Activated CD4-positive, alpha-beta T cell treated with anti-CD3 and anti-CD28 coated beads, Interleukin-2, amount 10 ng/mL, durations not matched to agents 7 days and 5 days (primary cell): ENCODE data around the gene COL6A3. TPM values are rescaled to one million over a fixed set of nuclear protein-coding genes. Genes with fewer than 3 reads are reported as not detected.

Experiments used
- CTCF ChIA-PET: fragments of 350-600 bp; sonication (Branson Sonifier 250); formaldehyde crosslinking; loops from one replicate; lab custom pipeline; 2021; ENCODE audit warnings: antibody characterized with exemption; lab: Charles Lee
- POLR2A ChIA-PET: fragments of 350-600 bp; sonication (Branson Sonifier 250); formaldehyde crosslinking; loops from one replicate; lab custom pipeline; 2021; ENCODE audit warnings: antibody characterized with exemption; lab: Charles Lee
- DNase-seq: peaks from one replicate; pipeline ENCODE4 v3.0.0-alpha.2; 2020
- H3K27ac Mint-ChIP-seq: one replicate; pipeline ENCODE4 v1.8.0; 2021; ENCODE audit warnings: mild to moderate bottlenecking, moderate library complexity, mixed read lengths
- H3K27me3 Mint-ChIP-seq: one replicate; pipeline ENCODE4 v1.8.0; 2021; ENCODE audit warnings: mixed read lengths
- H3K36me3 Mint-ChIP-seq: one replicate; pipeline ENCODE4 v1.8.0; 2021; ENCODE audit warnings: low read depth, mixed read lengths
- H3K4me1 Mint-ChIP-seq: one replicate; pipeline ENCODE4 v1.8.0; 2021; ENCODE audit warnings: mixed read lengths
- H3K4me3 Mint-ChIP-seq: one replicate; pipeline ENCODE4 v1.8.0; 2021; ENCODE audit warnings: mild to moderate bottlenecking, moderate library complexity, mixed read lengths
- H3K9me3 Mint-ChIP-seq: one replicate; pipeline ENCODE4 v1.8.0; 2021; ENCODE audit warnings: mixed read lengths
- total RNA-seq, 2 experiments: library from RNA; stranded (reverse); gene quantifications; one replicate each; pipeline ENCODE4 v1.2.3, GENCODE V29; 2021

Gene COL6A3
- total RNA-seq, 2 experiments from 2014 or later, result 0.87 to 0.92 TPM

GRCh38 chr2:237450583-237450982 is 36.6 kb upstream of the COL6A3 start:
- H3K4me3 Mint-ChIP-seq, result no peak overlapping the region
- no peaks in the 10 kb centered on the region for H3K4me1 Mint-ChIP-seq
- no peak for DNase-seq
- no peak overlapping the region for H3K27ac Mint-ChIP-seq
- CTCF ChIA-PET, result interaction anchor here (1.1 kb wide), 1 partner anchor 29 kb away, joined by 4 read pairs; no protein-coding TSS in a partner anchor
- no peaks in the 10 kb centered on the region for H3K27me3 Mint-ChIP-seq
- H3K36me3 Mint-ChIP-seq, result no peaks in the 10 kb centered on the region
- H3K9me3 Mint-ChIP-seq, result peaks cover 5% of the 10 kb centered on the region
- POLR2A ChIA-PET, result interaction anchor here (0.6 kb wide), 1 partner anchor 42 kb away, joined by 7 read pairs; no protein-coding TSS in a partner anchor

GRCh38 chr2:237450108-237450507 is 36.1 kb upstream of the COL6A3 start:
- H3K4me3 Mint-ChIP-seq, result no peak overlapping the region
- no peak for DNase-seq
- no peaks in the 10 kb centered on the region for H3K27me3 Mint-ChIP-seq
- ChIA-PET CTCF (interaction anchor here (1.1 kb wide), 1 partner anchor 28 kb away, joined by 4 read pairs; no protein-coding TSS in a partner anchor), POLR2A (no interaction called here)
- H3K36me3 Mint-ChIP-seq, result no peaks in the 10 kb centered on the region
- peaks cover 3% of the 10 kb centered on the region for H3K9me3 Mint-ChIP-seq
- no peak overlapping the region for H3K27ac Mint-ChIP-seq
- no peaks in the 10 kb centered on the region for H3K4me1 Mint-ChIP-seq

DNA sequence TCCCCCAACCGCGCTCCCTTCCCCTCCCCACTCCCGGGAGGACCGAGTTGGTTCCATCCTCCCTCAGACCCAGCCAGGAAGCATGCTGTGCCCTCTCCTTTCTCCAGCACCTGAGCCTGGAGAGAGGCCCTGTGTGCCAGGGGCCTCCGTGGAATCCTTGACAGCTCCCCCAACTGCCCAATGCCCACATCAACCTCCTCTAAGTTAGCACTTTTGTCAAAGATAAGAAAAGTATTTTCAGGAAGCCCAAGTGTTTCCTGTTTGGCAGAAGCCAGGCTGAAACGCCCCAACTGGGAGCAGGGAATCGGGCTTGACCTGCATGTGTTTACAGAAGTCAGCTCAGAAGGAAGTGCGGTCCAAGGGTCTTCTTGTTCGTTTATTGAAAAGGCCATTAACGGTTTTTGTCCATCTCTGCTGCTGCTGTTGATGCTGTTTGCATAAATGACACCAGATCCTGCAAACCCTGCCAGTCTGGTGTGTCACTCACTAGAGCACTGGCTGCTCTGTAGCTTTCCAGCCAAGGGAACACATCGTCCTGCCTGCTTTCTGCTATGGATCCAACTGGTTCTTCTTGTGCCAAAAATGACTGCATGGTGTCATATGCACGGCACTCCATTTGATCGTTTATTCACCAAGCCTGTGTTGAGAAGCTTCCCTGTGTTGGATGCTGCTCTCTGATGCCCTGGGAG is 35.4 kb upstream of the COL6A3 start:
- ChIA-PET POLR2A (interaction anchor here (0.7 kb wide), 1 partner anchor 15 kb away, joined by 5 read pairs; no protein-coding TSS in a partner anchor), CTCF (interaction anchor here (1.1 to 1.3 kb wide), 2 partner anchors 28 to 123 kb away, joined by 3 to 4 read pairs; no protein-coding TSS in a partner anchor)
- Mint-ChIP-seq H3K9me3 (peaks cover 3% of the 10 kb centered on the region), H3K4me3 (no peak overlapping the region), H3K27me3 (no peaks in the 10 kb centered on the region), H3K4me1 (no peaks in the 10 kb centered on the region), H3K36me3 (no peaks in the 10 kb centered on the region), H3K27ac (no peak overlapping the region)
- no peak for DNase-seq

DNA sequence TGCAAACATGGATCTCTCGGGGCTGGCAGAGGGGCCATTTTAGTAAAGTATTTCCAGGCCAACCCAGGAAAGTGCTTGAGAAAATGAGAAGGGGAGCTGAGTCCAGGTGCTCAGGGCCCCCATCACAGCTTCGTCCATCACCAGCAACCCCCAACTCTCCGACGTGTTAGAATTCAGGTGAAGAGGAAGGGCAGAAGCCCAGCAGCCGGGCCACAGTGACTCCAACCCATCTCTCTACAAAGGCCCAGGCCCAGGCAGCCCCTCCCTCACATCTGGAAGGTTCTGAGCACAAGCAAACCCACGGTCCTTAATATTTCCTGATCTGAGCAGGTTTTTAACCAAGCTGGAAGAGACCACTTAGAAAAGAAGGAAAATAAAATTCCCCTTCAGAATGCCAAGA is 34.7 kb upstream of the COL6A3 start:
- DNase-seq, result no peak
- POLR2A ChIA-PET, result interaction anchor here (0.7 kb wide), 1 partner anchor 14 kb away, joined by 5 read pairs; no protein-coding TSS in a partner anchor
- CTCF ChIA-PET, result interaction anchor here (1.3 kb wide), 1 partner anchor 124 kb away, joined by 3 read pairs; no protein-coding TSS in a partner anchor

GRCh38 chr2:237448171-237448570 is 34.2 kb upstream of the COL6A3 start:
- Mint-ChIP-seq H3K27me3 (no peaks in the 10 kb centered on the region), H3K27ac (no peak overlapping the region), H3K4me1 (no peaks in the 10 kb centered on the region), H3K36me3 (no peaks in the 10 kb centered on the region), H3K9me3 (peaks cover 3% of the 10 kb centered on the region), H3K4me3 (no peak overlapping the region)
- CTCF ChIA-PET, result interaction anchor here (1.3 kb wide), 1 partner anchor 124 kb away, joined by 3 read pairs; no protein-coding TSS in a partner anchor
- POLR2A ChIA-PET, result interaction anchor here (0.7 kb wide), 1 partner anchor 14 kb away, joined by 5 read pairs; no protein-coding TSS in a partner anchor
- DNase-seq, result no peak

More for the DNA sequence above, 34.7 kb upstream of the COL6A3 start:
- H3K27ac Mint-ChIP-seq, result no peak overlapping the region
- peaks cover 3% of the 10 kb centered on the region for H3K9me3 Mint-ChIP-seq
- H3K36me3 Mint-ChIP-seq, result no peaks in the 10 kb centered on the region
- H3K4me3 Mint-ChIP-seq, result no peak overlapping the region
- no peaks in the 10 kb centered on the region for H3K4me1 Mint-ChIP-seq
- no peaks in the 10 kb centered on the region for H3K27me3 Mint-ChIP-seq

GRCh38 chr2:237447496-237447895 is 33.5 kb upstream of the COL6A3 start:
- DNase-seq, result no peak
- Mint-ChIP-seq H3K4me1 (peaks cover 5% of the 10 kb centered on the region), H3K27me3 (no peaks in the 10 kb centered on the region), H3K4me3 (no peak overlapping the region), H3K9me3 (peaks cover 3% of the 10 kb centered on the region), H3K27ac (no peak overlapping the region), H3K36me3 (no peaks in the 10 kb centered on the region)
- ChIA-PET CTCF (no interaction called here), POLR2A (no interaction called here)

- Mint-ChIP-seq H3K4me3 (no peak overlapping the region), H3K27ac (no peak overlapping the region), H3K9me3 (peaks cover 3% of the 10 kb centered on the region), H3K27me3 (no peaks in the 10 kb centered on the region), H3K36me3 (no peaks in the 10 kb centered on the region), H3K4me1 (peaks cover 17% of the 10 kb centered on the region)
- DNase-seq, result no peak
- ChIA-PET POLR2A (no interaction called here), CTCF (no interaction called here)
Observed at GRCh38 chr2:237446338-237446665, 32.3 kb upstream of the COL6A3 start.

GRCh38 chr2:237445611-237446337 is 31.8 kb upstream of the COL6A3 start:
- DNase-seq, result no peak
- Mint-ChIP-seq H3K27me3 (no peaks in the 10 kb centered on the region), H3K27ac (no peak overlapping the region), H3K4me1 (peaks cover 22% of the 10 kb centered on the region), H3K4me3 (no peak overlapping the region), H3K9me3 (no peaks in the 10 kb centered on the region), H3K36me3 (no peaks in the 10 kb centered on the region)
- ChIA-PET CTCF (interaction anchor here (0.5 kb wide), 1 partner anchor 125 kb away, joined by 3 read pairs; no protein-coding TSS in a partner anchor), POLR2A (no interaction called here)

GRCh38 chr2:237444071-237444470 is 30.1 kb upstream of the COL6A3 start:
- peaks cover 2% of the 10 kb centered on the region for H3K36me3 Mint-ChIP-seq
- peaks cover 4% of the 10 kb centered on the region for H3K9me3 Mint-ChIP-seq
- no peak overlapping the region for H3K4me3 Mint-ChIP-seq
- ChIA-PET CTCF (interaction anchor here (0.6 kb wide), 1 partner anchor 22 kb away, joined by 3 read pairs; no protein-coding TSS in a partner anchor), POLR2A (no interaction called here)
- H3K27me3 Mint-ChIP-seq, result no peaks in the 10 kb centered on the region
- no peak for DNase-seq
- no peak overlapping the region for H3K27ac Mint-ChIP-seq
- H3K4me1 Mint-ChIP-seq, result peaks cover 35% of the 10 kb centered on the region

DNA sequence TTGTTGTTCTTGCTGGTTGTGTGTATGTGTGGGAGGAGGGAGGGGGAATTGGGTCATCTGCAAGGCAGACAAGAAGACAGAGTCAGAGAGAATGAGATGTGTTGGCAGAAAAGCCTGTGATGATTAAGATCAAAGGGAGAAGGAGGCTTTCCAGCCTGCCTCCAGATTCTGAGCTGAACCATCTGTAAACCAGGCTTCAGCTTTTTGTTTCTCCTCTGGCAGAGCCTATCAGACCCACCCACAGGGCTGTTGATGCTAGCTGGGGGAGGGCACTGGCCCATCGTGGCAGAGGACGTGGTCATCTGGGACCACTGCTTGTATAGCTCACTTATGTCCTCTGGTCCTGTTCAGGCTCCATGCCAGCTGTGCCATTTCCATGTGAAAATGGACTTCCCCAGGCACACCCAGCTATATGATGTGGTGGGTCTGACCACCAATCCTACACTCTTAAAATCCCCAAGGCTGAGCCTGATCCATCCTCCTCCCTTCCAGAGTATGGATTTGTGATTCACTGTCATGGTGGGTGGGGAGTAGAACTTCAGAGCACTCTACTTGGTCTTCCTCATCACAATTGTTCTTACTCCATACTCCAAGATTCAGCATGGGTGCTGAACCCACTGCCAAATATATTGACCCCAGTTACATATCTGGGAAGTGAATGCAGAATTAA is 27.8 kb upstream of the COL6A3 start:
- POLR2A ChIA-PET, result interaction anchor here (1.3 kb wide), 1 partner anchor 12 kb away, joined by 3 read pairs; no protein-coding TSS in a partner anchor
- peak overlapping the region; percentile 20 for H3K27ac Mint-ChIP-seq
- DNase-seq, result peak; percentile 36
- peaks cover 49% of the 10 kb centered on the region for H3K4me1 Mint-ChIP-seq
- CTCF ChIA-PET, result interaction anchor here (0.7 to 1.7 kb wide), 7 partner anchors 9 to 39 kb away, joined by 3 to 7 read pairs (median 4); no protein-coding TSS in a partner anchor
- peaks cover 4% of the 10 kb centered on the region for H3K9me3 Mint-ChIP-seq
- peaks cover 2% of the 10 kb centered on the region for H3K36me3 Mint-ChIP-seq
- no peak overlapping the region for H3K4me3 Mint-ChIP-seq
- no peaks in the 10 kb centered on the region for H3K27me3 Mint-ChIP-seq

DNA sequence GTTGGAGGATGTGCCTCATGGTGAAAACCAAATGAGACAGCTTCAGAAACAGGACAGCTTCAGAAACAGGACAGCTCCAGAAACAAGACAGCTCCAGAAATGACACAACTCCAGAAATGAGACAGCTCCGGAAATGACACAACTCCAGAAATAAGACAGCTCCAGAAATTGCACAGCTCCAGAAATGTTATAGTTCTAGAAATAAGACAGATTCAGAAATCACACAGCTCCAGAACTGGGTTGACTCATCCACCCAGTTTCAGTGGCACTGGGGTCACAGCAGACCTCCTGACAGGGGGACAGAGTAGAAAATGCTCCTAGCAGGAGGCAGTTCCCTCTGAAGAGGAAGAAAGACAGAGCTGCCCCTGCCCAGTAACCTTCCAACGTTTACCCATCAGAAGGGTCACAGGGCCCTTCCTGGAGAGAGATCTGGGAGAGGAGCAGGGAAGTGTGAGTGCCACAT is 26.9 kb upstream of the COL6A3 start:
- H3K36me3 Mint-ChIP-seq, result peaks cover 3% of the 10 kb centered on the region
- peaks cover 57% of the 10 kb centered on the region for H3K4me1 Mint-ChIP-seq
- DNase-seq, result peak; percentile 24
- H3K27me3 Mint-ChIP-seq, result no peaks in the 10 kb centered on the region
- ChIA-PET CTCF (interaction anchor here (1.3 to 1.7 kb wide), 4 partner anchors 11 to 35 kb away, joined by 4 to 7 read pairs (median 4); no protein-coding TSS in a partner anchor), POLR2A (interaction anchor here (0.6 to 1.3 kb wide), 2 partner anchors 11 to 140 kb away, joined by 3 read pairs; no protein-coding TSS in a partner anchor)
- H3K27ac Mint-ChIP-seq, result peak overlapping the region; percentile 38
- H3K4me3 Mint-ChIP-seq, result no peak overlapping the region
- H3K9me3 Mint-ChIP-seq, result peaks cover 4% of the 10 kb centered on the region
